HG03469 (cell line): ENCODE measurements around the gene ZNF609.
A peak's percentile ranks its signal among the peaks of the same experiment; 100 is the strongest.

Source experiments
- ATAC-seq: cut with Tn5 transposase; IDR thresholded peaks from one replicate; pipeline ENCODE4 v1.9.1; 2021; ENCODE audit warnings: mild to moderate bottlenecking, moderate library complexity, moderate number of reproducible peaks; ENCODE audit not compliant: unreplicated experiment

ZNF609 gene

GRCh38 chr15:64687688-64688087 is 227.3 kb downstream of the ZNF609 start:
- ATAC-seq, result no peak

- ATAC-seq, result no peak
These were observed 228.4 kb downstream of the ZNF609 start for GRCh38 chr15:64688770-64689169.

- no peak for ATAC-seq
These were observed 229.6 kb downstream of the ZNF609 start for GRCh38 chr15:64690008-64690407.

DNA sequence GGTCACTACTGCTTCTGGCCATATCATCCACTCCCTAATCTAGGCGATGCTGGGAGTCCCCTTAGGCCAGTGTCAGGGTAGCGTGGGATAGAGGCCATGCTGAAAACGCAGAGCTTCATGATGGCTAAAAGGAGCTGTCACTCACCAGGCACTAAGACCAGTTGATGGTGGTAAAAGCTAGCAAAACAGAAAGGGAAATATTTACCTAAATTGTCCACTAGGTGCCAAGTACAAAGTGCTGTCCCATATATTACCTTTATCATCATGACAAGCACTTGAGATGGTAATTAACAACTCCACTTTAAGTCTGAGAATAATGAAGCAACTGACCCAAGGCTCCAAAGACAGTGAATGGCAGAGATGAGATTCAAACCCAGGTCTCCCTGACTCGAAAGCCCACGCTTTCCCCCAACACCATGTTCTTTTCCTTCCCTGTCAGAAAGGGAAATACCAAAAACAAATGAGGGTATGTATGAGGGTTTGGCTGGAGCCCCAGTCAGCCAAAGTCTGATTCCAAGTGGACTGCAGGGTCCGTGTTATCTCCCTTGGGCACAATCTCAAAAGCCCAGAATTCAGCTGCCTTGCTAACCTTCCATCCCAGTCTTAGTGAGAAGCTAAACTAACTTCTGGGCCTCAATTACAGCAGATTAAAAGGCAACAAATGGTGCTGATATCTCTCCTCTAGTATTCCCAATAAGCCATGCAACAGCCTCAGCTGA is 230.4 kb downstream of the ZNF609 start:
- ATAC-seq, result no peak

- no peak for ATAC-seq
These were observed 231.7 kb downstream of the ZNF609 start for GRCh38 chr15:64691896-64692565.

DNA sequence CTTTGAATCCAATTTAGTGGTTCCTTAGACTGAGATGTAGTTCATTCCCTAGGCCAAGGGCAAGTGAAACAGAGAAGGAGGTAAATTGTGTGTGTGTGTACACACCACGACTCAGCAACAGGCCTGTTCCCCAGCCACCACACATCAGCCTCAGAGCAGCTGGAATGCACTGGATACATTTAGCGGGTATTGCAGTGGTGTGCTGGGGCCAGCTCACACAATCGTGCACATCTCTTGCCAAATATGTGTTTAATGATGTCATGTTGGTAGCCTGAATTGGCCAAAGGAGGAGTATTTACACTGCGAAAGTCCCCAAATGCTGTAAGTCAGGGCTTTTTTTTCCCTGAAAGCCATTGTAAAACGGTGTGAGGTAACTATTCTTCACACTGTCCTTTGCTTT is 232.8 kb downstream of the ZNF609 start:
- ATAC-seq, result no peak

- no peak for ATAC-seq
These were observed 234.4 kb downstream of the ZNF609 start for GRCh38 chr15:64694816-64695215.

GRCh38 chr15:64695561-64695992 is 235.2 kb downstream of the ZNF609 start:
- ATAC-seq, result no peak

DNA sequence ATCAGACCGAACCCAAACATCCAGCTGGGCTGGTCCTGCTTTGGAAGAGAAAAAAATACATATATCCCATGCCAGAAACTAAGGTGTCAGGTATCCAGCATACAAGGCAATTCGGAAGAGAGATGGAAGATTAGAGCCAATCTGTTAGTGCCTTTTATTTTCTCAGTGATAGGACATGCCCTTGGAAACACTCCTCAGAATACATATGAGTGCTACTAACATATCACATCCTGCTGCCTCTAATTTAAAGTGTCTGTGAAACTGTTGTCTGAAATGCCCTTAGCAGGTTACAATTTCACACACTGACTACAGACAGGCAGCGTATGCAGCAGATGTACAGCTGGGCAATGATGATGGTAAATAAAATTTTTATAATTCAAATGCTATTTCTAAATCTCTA is 236.1 kb downstream of the ZNF609 start:
- ATAC-seq, result no peak

GRCh38 chr15:64697911-64698369 is 237.6 kb downstream of the ZNF609 start:
- ATAC-seq, result no peak

- no peak for ATAC-seq
These were observed 238.4 kb downstream of the ZNF609 start for GRCh38 chr15:64698823-64699222.

DNA sequence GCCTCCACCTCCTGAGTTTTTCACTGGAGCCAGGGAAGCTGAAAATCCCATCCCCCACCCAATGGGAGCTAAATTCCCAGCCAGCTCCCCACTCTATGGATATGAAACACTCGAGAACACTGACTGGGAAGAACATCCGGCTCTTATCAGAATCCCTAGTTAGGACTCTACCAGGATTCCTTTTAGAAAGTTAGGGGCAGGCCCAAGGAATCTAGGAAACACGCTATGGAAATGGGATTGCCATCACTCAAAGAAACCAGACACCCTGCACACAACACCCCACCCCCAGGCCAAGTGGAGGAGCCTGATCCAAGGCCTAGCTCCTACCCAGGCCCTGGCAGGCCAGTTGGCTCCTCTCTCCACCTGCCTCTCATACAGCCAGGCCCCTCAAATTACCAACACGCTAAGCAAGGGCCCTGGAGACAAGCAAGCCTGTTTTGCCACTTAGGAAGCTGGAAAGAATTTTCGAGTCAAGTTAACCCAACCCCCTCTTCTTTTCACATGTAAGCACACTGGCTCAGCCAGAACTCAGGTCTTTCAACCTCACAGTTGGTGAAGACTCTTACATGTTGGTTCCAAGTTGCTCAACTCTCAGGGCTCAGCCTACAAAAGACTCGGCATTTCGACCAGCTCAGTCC is 239.5 kb downstream of the ZNF609 start:
- no peak for ATAC-seq

GRCh38 chr15:64701051-64701450 is 240.7 kb downstream of the ZNF609 start:
- ATAC-seq, result no peak

- ATAC-seq, result no peak
These were observed 241.3 kb downstream of the ZNF609 start for GRCh38 chr15:64701482-64702184.

DNA sequence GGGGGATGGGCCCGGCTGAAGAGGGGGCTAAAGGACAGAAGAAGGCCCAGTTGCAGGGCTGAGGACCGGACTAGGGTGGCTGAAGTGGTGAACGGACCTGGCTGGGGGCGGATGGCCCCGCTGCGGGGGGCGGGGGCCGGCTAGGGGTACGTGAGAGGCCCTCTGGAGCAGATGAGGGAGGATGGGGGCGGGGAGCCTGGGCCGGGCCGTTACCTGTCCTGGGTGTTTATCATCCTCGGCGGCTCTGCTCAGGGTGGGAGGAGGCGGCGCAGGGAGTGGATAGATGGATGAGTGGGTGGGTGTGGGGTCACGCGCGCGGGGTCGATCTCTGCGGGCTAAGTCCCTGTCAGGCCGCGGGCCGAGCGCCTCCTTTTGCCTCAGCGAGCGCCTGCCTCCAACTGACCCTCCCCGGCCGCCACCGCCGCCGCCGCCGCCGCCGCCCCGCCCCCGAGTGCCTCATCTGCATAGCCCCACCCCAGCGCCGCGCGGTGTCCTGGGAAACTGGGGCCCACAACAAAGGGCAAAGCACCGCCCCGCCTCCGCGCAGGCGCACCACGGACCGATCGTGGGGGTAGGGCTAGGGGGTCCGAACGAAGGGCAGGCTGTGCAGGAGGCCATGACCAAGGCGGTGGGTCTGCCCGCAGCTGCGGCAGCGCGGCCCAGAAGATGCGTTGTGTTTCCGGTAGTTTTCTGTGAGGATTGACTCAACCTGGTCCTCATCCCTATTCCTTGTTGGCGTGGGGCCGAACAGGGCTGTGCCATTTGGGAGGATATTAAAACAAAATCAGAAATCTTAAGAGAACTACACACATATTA is 242.6 kb downstream of the ZNF609 start:
- peak; percentile 63 for ATAC-seq

DNA sequence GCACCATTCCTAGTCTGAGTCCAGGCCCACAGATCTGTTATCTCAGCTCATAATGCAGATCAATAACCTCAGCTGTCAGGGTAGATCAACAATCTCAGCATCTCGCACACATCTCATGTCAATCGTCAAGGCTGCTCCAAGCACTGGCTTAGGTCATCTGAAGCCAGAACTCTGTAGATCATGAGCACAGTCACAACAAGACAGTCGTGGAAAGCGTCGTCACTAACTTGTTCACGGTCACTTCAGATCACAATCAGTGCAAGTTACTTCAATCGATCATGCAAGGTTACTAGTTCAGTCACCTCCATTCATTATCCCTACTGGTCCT is 243.2 kb downstream of the ZNF609 start:
- no peak for ATAC-seq

GRCh38 chr15:64705006-64705405 is 244.6 kb downstream of the ZNF609 start:
- no peak for ATAC-seq

DNA sequence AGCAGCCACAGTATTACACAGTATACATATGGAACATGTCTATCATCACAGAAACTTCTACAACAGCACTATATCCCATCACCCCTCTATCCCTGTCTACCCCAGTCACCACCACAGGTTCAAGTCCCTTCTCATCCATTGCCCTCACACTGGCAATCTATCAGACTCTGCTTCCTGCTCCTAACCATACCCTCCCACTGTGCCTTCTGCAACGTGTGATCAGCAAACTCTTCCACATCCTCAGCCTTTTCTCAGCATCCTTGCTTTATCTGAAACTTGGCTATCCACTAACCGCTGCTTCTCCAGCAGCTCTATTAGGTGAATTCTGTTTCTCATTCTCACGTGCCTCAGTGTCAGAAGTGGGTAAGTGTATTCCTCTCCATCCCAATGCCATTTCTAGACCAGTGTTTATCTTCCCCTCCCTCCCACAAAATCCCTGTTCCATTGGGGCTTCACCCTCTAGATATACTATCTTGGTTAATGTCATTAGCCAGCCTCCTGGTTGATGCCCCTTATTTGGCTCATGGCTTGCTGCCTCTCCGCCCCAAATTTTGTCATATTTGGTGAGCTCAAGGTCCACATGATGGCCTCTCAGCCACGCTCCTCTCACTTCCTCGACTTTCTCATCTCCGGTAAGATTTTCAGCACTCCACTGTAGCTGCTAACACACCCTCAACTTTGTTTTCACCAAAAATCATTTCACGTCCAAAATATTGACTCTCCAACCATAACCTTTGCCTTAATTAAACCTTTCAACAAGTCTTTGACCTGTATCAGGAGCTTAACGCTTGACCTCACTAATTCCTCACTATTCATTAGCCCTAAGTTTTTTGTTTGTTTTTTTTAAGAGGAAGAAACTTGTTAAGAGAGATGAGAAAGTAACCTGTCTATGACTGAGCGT is 245.9 kb downstream of the ZNF609 start:
- ATAC-seq, result no peak

GRCh38 chr15:64710676-64711428 is 250.5 kb downstream of the ZNF609 start:
- ATAC-seq, result no peak
